GM21529 (cell line): ENCODE results near the gene HLA-DQB2.
"Not testable (repeated sequence)": the region's sequence is repeated elsewhere in the genome, so short reads cannot be mapped to it uniquely, and the experiment has no call there.

Source experiments
- ATAC-seq: cut with Tn5 transposase; IDR thresholded peaks from one replicate; pipeline ENCODE4 v1.9.1; 2021; ENCODE audit not compliant: unreplicated experiment

Gene HLA-DQB2

GRCh38 chr6:32745649-32746048 lies 17.7 kb downstream of the HLA-DQB2 start:
- ATAC-seq: not testable (repeated sequence)

GRCh38 chr6:32744776-32745175 lies 18.6 kb downstream of the HLA-DQB2 start:
- ATAC-seq: no peak

GRCh38 chr6:32742374-32742773 lies 21.0 kb downstream of the HLA-DQB2 start:
- ATAC-seq: no peak

GRCh38 chr6:32741031-32741960 lies 22.0 kb downstream of the HLA-DQB2 start, which contains the start of gene HLA-DQA2:
Gene HLA-DQA2 (plus strand): TSS chr6:32741391. CDS start chr6:32741444, 53 bp downstream.
- no peak for ATAC-seq

- ATAC-seq: no peak
Measured at GRCh38 chr6:32738126-32738525, 25.2 kb downstream of the HLA-DQB2 start.

GRCh38 chr6:32718879-32719278 lies 44.5 kb downstream of the HLA-DQB2 start:
- no peak for ATAC-seq

- no peak for ATAC-seq
Measured at GRCh38 chr6:32716396-32716795, 46.9 kb downstream of the HLA-DQB2 start.

GRCh38 chr6:32713241-32713640 lies 50.1 kb downstream of the HLA-DQB2 start:
- ATAC-seq: no peak

- no peak for ATAC-seq
Measured at GRCh38 chr6:32709625-32710024, 53.7 kb downstream of the HLA-DQB2 start.
